Astrocyte of the cerebellum (primary cell): ENCODE results near the gene JTB.

Experiments
- DNase-seq: peaks from one replicate; pipeline ENCODE4 v3.0.0-alpha.2; 2011; ENCODE audit warnings: low read depth
- H3K4me3 ChIP-seq: 2 replicates; pipeline ENCODE4 v1.5.1; 2011; ENCODE audit warnings: mild to moderate bottlenecking, low read depth, low read length, moderate library complexity
- CTCF ChIP-seq: IDR thresholded peaks from 2 replicates; pipeline ENCODE4 v1.5.1; 2012; ENCODE audit warnings: low read length, low read depth, moderate library complexity, mild to moderate bottlenecking; ENCODE audit errors: missing control alignments
- in situ Hi-C: cut with HindIII; loops from 2 replicates; pipeline ENCODE4 v1.10.0; 2017; ENCODE audit warnings: low sequenced_read_pairs

Gene JTB

GRCh38 chr1:153978274-153978909 is 918 bp upstream of the JTB start:
- no peak for DNase-seq
- in situ Hi-C loops, result no loop called here
- no peak for TF ChIP-seq CTCF
- peak overlapping the region; percentile 97 for H3K4me3 ChIP-seq

- no peak for DNase-seq
- in situ Hi-C loops, result no loop called here
- peak overlapping the region; percentile 97 for H3K4me3 ChIP-seq
- TF ChIP-seq CTCF, result no peak
Measured at GRCh38 chr1:153976819-153977249, 640 bp downstream of the JTB start.

GRCh38 chr1:153973525-153973924 is 3.9 kb downstream of the JTB start:
- H3K4me3 ChIP-seq, result no peak overlapping the region
- no peak for DNase-seq
- no peak for TF ChIP-seq CTCF
- in situ Hi-C loops, result no loop called here

- no peak overlapping the region for H3K4me3 ChIP-seq
- DNase-seq, result no peak
- in situ Hi-C loops, result no loop called here
- no peak for TF ChIP-seq CTCF
Measured at GRCh38 chr1:153973071-153973470, 4.4 kb downstream of the JTB start.

- TF ChIP-seq CTCF, result no peak
- in situ Hi-C loops, result no loop called here
- DNase-seq, result no peak
- H3K4me3 ChIP-seq, result no peak overlapping the region
Measured at GRCh38 chr1:153970346-153970745, 7.1 kb downstream of the JTB start.

GRCh38 chr1:153968972-153969371 is 8.5 kb downstream of the JTB start:
- TF ChIP-seq CTCF, result no peak
- DNase-seq, result no peak
- in situ Hi-C loops, result no loop called here
- peak overlapping the region; percentile 53 for H3K4me3 ChIP-seq
